WTC11 (cell line): ENCODE measurements around the gene MYH9. TPM values are rescaled to one million over a fixed set of nuclear protein-coding genes. Genes with fewer than 3 reads are reported as not detected.
A peak's percentile ranks its signal among the peaks of the same experiment; 100 is the strongest.

Experiments used
- ATAC-seq: fragments of 200-7000 bp; cut with Tn5 transposase; 2 replicates; pipeline ENCODE4 v1.10.0; 2021; ENCODE audit warnings: mild to moderate bottlenecking, moderate library complexity
- CTCF ChIA-PET: fragments of 300-600 bp; sonication (Branson Sonifier 250); formaldehyde crosslinking; loops from one replicate; lab custom pipeline; 2021; ENCODE audit warnings: antibody characterized with exemption; lab: Charles Lee
- POLR2A ChIA-PET: fragments of 350-600 bp; sonication (Branson Sonifier 250); formaldehyde crosslinking; loops from one replicate; lab custom pipeline; 2021; ENCODE audit warnings: antibody characterized with exemption; lab: Charles Lee
- DNase-seq: peaks from one replicate; pipeline ENCODE4 v3.0.0; 2021; ENCODE audit warnings: low spot score
- H3K27ac Mint-ChIP-seq: 2 replicates; pipeline ENCODE4 v1.8.0; 2021; ENCODE audit warnings: mixed read lengths
- H3K27me3 Mint-ChIP-seq: 2 replicates; pipeline ENCODE4 v1.8.0; 2021; ENCODE audit warnings: low read depth, mild to moderate bottlenecking, moderate library complexity, mixed read lengths
- H3K36me3 Mint-ChIP-seq: 2 replicates; pipeline ENCODE4 v1.8.0; 2021; ENCODE audit warnings: mixed read lengths
- H3K4me1 Mint-ChIP-seq: 2 replicates; pipeline ENCODE4 v1.8.0; 2022; ENCODE audit warnings: mixed read lengths
- H3K4me3 Mint-ChIP-seq: 2 replicates; pipeline ENCODE4 v1.8.0; 2021; ENCODE audit warnings: mild to moderate bottlenecking, moderate library complexity, mixed read lengths
- H3K9me3 Mint-ChIP-seq: 2 replicates; pipeline ENCODE4 v1.8.0; 2021; ENCODE audit warnings: mixed read lengths
- ARID4B ChIP-seq: sonication (generic); formaldehyde crosslinking; IDR thresholded peaks from 2 replicates; pipeline ENCODE4 v1.8.0; 2023; ENCODE audit warnings: missing genetic modification reagents, mild to moderate bottlenecking, borderline replicate concordance
- ATF2 ChIP-seq: sonication (generic); formaldehyde crosslinking; IDR thresholded peaks from 2 replicates; pipeline ENCODE4 v1.8.1; 2022; ENCODE audit warnings: low read depth, missing genetic modification reagents, borderline replicate concordance
- ATF6 ChIP-seq: sonication (generic); formaldehyde crosslinking; IDR thresholded peaks from 2 replicates; pipeline ENCODE4 v1.8.1; 2023; ENCODE audit warnings: mild to moderate bottlenecking, missing genetic modification reagents
- CREM ChIP-seq: sonication (generic); formaldehyde crosslinking; IDR thresholded peaks from 2 replicates; pipeline ENCODE4 v1.8.1; 2022; ENCODE audit warnings: mild to moderate bottlenecking, missing genetic modification reagents, moderate library complexity
- JUN ChIP-seq: sonication (generic); formaldehyde crosslinking; IDR thresholded peaks from 2 replicates; pipeline ENCODE4 v1.8.0; 2023; ENCODE audit warnings: mild to moderate bottlenecking, missing genetic modification reagents
- PRRX2 ChIP-seq: fragments of 250-450 bp; sonication (Bioruptor Pico); IDR thresholded peaks from 2 replicates; pipeline ENCODE4 v1.8.0; 2021; ENCODE audit warnings: mild to moderate bottlenecking
- RELA ChIP-seq: sonication (generic); formaldehyde crosslinking; IDR thresholded peaks from 2 replicates; pipeline ENCODE4 v1.8.1; 2022; ENCODE audit warnings: missing genetic modification reagents, mild to moderate bottlenecking, borderline replicate concordance
- STAT6 ChIP-seq: sonication (generic); formaldehyde crosslinking; conservative IDR thresholded peaks from 2 replicates; pipeline ENCODE4 v1.8.1; 2023; ENCODE audit warnings: mild to moderate bottlenecking, low read depth, missing genetic modification reagents, moderate library complexity
- ZNF121 ChIP-seq: sonication (generic); formaldehyde crosslinking; IDR thresholded peaks from 2 replicates; pipeline ENCODE4 v1.8.0; 2023; ENCODE audit warnings: missing genetic modification reagents
- ZNF138 ChIP-seq: sonication (generic); formaldehyde crosslinking; conservative IDR thresholded peaks from 2 replicates; pipeline ENCODE4 v1.8.1; 2022; ENCODE audit warnings: mild to moderate bottlenecking, moderate library complexity, missing genetic modification reagents
- ZNF219 ChIP-seq: sonication (generic); formaldehyde crosslinking; IDR thresholded peaks from 2 replicates; pipeline ENCODE4 v1.8.0; 2023; ENCODE audit warnings: missing genetic modification reagents, mild to moderate bottlenecking, borderline replicate concordance
- ZNF396 ChIP-seq: fragments of 250-450 bp; sonication (Bioruptor Pico); IDR thresholded peaks from 2 replicates; pipeline ENCODE4 v1.8.0; 2021; ENCODE audit warnings: mild to moderate bottlenecking, moderate library complexity, borderline replicate concordance
- ZNF416 ChIP-seq: fragments of 250-450 bp; sonication (Bioruptor Pico); IDR thresholded peaks from 2 replicates; pipeline ENCODE4 v1.9.0; 2021; ENCODE audit warnings: mild to moderate bottlenecking, inconsistent platforms
- ZSCAN18 ChIP-seq: fragments of 250-450 bp; sonication (Bioruptor Pico); IDR thresholded peaks from 2 replicates; pipeline ENCODE4 v2.1.2; 2022; ENCODE audit warnings: mild to moderate bottlenecking, moderate library complexity
- total RNA-seq: library from RNA; stranded (reverse); gene quantifications from 3 replicates; pipeline ENCODE4 v1.2.3, GENCODE V29; 2021

The MYH9 gene
- total RNA-seq, 1 experiment from 2014 or later = 277 TPM

- Mint-ChIP-seq H3K27me3 (no peaks in the 10 kb centered on the region), H3K4me1 (peaks cover 16% of the 10 kb centered on the region)
- ATAC-seq = no peak
- POLR2A ChIA-PET = interaction anchor here (0.9 to 1.1 kb wide), 2 partner anchors 18 to 46 kb away, joined by 3 read pairs; partner anchors contain the start of gene MYH9
- no peak for DNase-seq
- TF ChIP-seq ATF6 (CRISPR knock-in tag) (no peak), ZNF121 (CRISPR knock-in tag) (0 out of 2 replicates have a peak, but pooled peaks have one; percentile 44)
- TF ChIP-seq, all 79 proteins: peak for 1
- H3K36me3 Mint-ChIP-seq = no peaks in the 10 kb centered on the region
- no peaks in the 10 kb centered on the region for H3K9me3 Mint-ChIP-seq
- H3K27ac Mint-ChIP-seq = peak overlapping the region; percentile 30
- H3K4me3 Mint-ChIP-seq = no peak overlapping the region
- CTCF ChIA-PET = interaction anchor here (0.8 kb wide), 1 partner anchor 18 kb away, joined by 3 read pairs; the partner anchor contains the start of gene MYH9
Measured at GRCh38 chr22:36405671-36406538, 18.1 kb upstream of the MYH9 start.

GRCh38 chr22:36405221-36405661 is 17.5 kb upstream of the MYH9 start:
- no peaks in the 10 kb centered on the region for H3K36me3 Mint-ChIP-seq
- TF ChIP-seq ZNF138 = no peak
- no peak for TF ChIP-seq ZNF416 (CRISPR knock-in tag)
- TF ChIP-seq PRRX2 (CRISPR knock-in tag) = no peak
- TF ChIP-seq ATF2 (CRISPR knock-in tag) = no peak
- TF ChIP-seq ARID4B (CRISPR knock-in tag) = no peak
- TF ChIP-seq ZSCAN18 (CRISPR knock-in tag) = no peak
- TF ChIP-seq CREM = no peak
- no peak for TF ChIP-seq ZNF396 (CRISPR knock-in tag)
- TF ChIP-seq RELA (CRISPR knock-in tag) = no peak
- no peak for TF ChIP-seq JUN (CRISPR knock-in tag)
- TF ChIP-seq ZNF219 (CRISPR knock-in tag) = no peak
- TF ChIP-seq STAT6 = no peak
- TF ChIP-seq, all 79 proteins: peak for 0
- ATAC-seq (no peak), DNase-seq (no peak)
- ChIA-PET POLR2A (interaction anchor here (1.1 kb wide), 1 partner anchor 46 kb away, joined by 3 read pairs; no protein-coding TSS in a partner anchor), CTCF (interaction anchor here (0.6 to 0.8 kb wide), 2 partner anchors 104 to 105 kb away, joined by 3 to 4 read pairs; no protein-coding TSS in a partner anchor)
- Mint-ChIP-seq H3K9me3 (no peaks in the 10 kb centered on the region), H3K4me1 (peaks cover 9% of the 10 kb centered on the region), H3K27me3 (no peaks in the 10 kb centered on the region), H3K27ac (peak overlapping the region; percentile 21), H3K4me3 (no peak overlapping the region)
